ENCODE measurements around the gene C8G. TPM values are rescaled to one million over a fixed set of nuclear protein-coding genes. Genes with fewer than 3 reads are reported as not detected.

Gene C8G
- total RNA-seq, 1 donor from 2014 or later, result 1.6 TPM

DNA sequence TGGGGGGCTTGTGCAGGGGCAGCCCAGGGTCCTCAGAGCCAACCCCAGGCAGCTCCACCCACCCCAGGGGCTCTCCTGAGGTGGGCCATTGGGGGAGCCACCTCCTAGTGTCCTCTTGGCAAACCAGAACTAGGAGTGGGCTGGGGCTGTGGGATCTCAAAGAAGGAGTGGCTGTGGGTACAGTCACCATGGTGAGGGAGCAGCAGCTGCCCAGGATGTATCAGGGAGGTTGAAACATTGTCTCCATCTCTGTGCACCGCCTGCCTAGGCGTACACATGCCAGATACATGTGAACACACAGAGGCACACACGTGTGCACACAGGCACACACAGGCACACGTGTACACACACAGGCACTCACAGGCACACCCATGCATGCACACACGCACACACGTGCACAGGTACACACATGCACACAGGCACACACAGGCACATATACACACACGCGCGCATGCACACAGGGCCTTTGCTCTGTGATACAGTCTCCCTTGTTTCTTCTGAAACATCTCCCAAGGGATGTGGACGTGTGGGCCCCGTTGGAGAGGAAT is 17.7 kb downstream of the C8G start:
- Mint-ChIP-seq H3K27ac (ENCODE audit: unreplicated experiment) (no peak overlapping the region), H3K36me3 (ENCODE audit: low read depth, unreplicated experiment) (no peaks in the 10 kb centered on the region)
- FAIRE-seq, result no peak

GRCh38 chr9:136963341-136963740 is 18.3 kb downstream of the C8G start:
- DNase-seq (ENCODE audit: low read depth) (no peak), FAIRE-seq (no peak)
- H3K27ac Mint-ChIP-seq (ENCODE audit: unreplicated experiment), result no peak overlapping the region
- no peak for TF ChIP-seq EZH2 (IDR thresholded peaks at IDR 0.05; ENCODE audit: insufficient read depth, low read length)
- no peak for TF ChIP-seq CTCF (IDR thresholded peaks at IDR 0.05; ENCODE audit: insufficient read depth, low read depth, low read length)
- Histone ChIP-seq H3K9me3 (ENCODE audit: insufficient read depth, low read depth, low read length) (no peaks in the 10 kb centered on the region), H3K27ac (ENCODE audit: low read depth, low read length) (no peak overlapping the region), H3K79me2 (ENCODE audit: insufficient read depth, low read length) (no peaks in the 10 kb centered on the region), H2AFZ (ENCODE audit: low read depth, low read length) (no peak overlapping the region), H3K36me3 (ENCODE audit: insufficient read depth, low read length) (no peaks in the 10 kb centered on the region), H4K20me1 (ENCODE audit: insufficient read depth, low read length) (no peaks in the 10 kb centered on the region), H3K4me3 (ENCODE audit: insufficient read depth, low read depth, low read length) (no peak overlapping the region), H3K9ac (ENCODE audit: low read length) (no peak overlapping the region), H3K27me3 (ENCODE audit: insufficient read depth, low read length) (no peaks in the 10 kb centered on the region), H3K4me1 (ENCODE audit: insufficient read depth, low read length) (peaks cover 4% of the 10 kb centered on the region), H3K4me2 (ENCODE audit: low read length) (no peak overlapping the region)
- H3K4me3 Mint-ChIP-seq (ENCODE audit: unreplicated experiment), result no peak overlapping the region
- peaks cover 11% of the 10 kb centered on the region for H3K27me3 Mint-ChIP-seq (ENCODE audit: low read depth, unreplicated experiment)
- peaks cover 5% of the 10 kb centered on the region for H3K4me1 Mint-ChIP-seq (ENCODE audit: low read depth, unreplicated experiment)
- no peaks in the 10 kb centered on the region for H3K9me3 Mint-ChIP-seq (ENCODE audit: unreplicated experiment)
- no peaks in the 10 kb centered on the region for H3K36me3 Mint-ChIP-seq (ENCODE audit: low read depth, unreplicated experiment)

More for the DNA sequence above, 17.7 kb downstream of the C8G start:
- Mint-ChIP-seq H3K9me3 (ENCODE audit: unreplicated experiment) (no peaks in the 10 kb centered on the region), H3K4me1 (ENCODE audit: low read depth, unreplicated experiment) (peaks cover 5% of the 10 kb centered on the region), H3K4me3 (ENCODE audit: unreplicated experiment) (no peak overlapping the region), H3K27me3 (ENCODE audit: low read depth, unreplicated experiment) (peaks cover 12% of the 10 kb centered on the region)
- Histone ChIP-seq H3K4me1 (ENCODE audit: insufficient read depth, low read length) (peaks cover 4% of the 10 kb centered on the region), H3K4me3 (ENCODE audit: insufficient read depth, low read depth, low read length) (no peak overlapping the region), H3K9ac (ENCODE audit: low read length) (no peak overlapping the region), H3K27me3 (ENCODE audit: insufficient read depth, low read length) (no peaks in the 10 kb centered on the region), H3K9me3 (ENCODE audit: insufficient read depth, low read depth, low read length) (no peaks in the 10 kb centered on the region), H3K79me2 (ENCODE audit: insufficient read depth, low read length) (no peaks in the 10 kb centered on the region), H4K20me1 (ENCODE audit: insufficient read depth, low read length) (no peaks in the 10 kb centered on the region), H3K36me3 (ENCODE audit: insufficient read depth, low read length) (no peaks in the 10 kb centered on the region), H3K27ac (ENCODE audit: low read depth, low read length) (no peak overlapping the region), H2AFZ (ENCODE audit: low read depth, low read length) (no peak overlapping the region), H3K4me2 (ENCODE audit: low read length) (no peak overlapping the region)
- DNase-seq (ENCODE audit: low read depth), result no peak
- TF ChIP-seq CTCF (IDR thresholded peaks at IDR 0.05; ENCODE audit: insufficient read depth, low read depth, low read length), result no peak
- TF ChIP-seq EZH2 (IDR thresholded peaks at IDR 0.05; ENCODE audit: insufficient read depth, low read length), result no peak

DNA sequence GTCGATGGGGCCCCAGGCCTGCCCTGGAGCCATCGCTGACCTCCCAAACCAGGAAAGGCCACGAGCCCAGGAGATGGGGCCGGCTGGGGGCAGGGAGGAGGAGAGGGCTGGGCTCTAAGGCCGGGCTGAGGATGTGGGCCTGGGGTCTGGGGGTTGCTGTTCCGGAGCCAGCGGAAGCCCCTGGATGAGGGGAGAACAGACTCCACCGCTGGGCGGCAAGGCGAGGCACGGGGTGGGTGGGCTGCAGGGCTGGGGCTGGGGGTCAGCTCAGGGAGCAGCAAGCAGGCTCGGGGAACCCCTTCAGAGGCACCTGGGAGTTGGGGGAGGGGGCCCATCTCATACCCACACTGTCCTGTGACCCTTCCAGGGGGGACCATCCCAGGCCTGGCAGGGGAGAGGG is 18.7 kb downstream of the C8G start:
- Histone ChIP-seq H3K4me2 (ENCODE audit: low read length) (no peak overlapping the region), H4K20me1 (ENCODE audit: insufficient read depth, low read length) (no peaks in the 10 kb centered on the region), H3K27ac (ENCODE audit: low read depth, low read length) (no peak overlapping the region), H3K9ac (ENCODE audit: low read length) (no peak overlapping the region), H3K4me3 (ENCODE audit: insufficient read depth, low read depth, low read length) (no peak overlapping the region), H3K27me3 (ENCODE audit: insufficient read depth, low read length) (no peaks in the 10 kb centered on the region), H2AFZ (ENCODE audit: low read depth, low read length) (no peak overlapping the region), H3K36me3 (ENCODE audit: insufficient read depth, low read length) (no peaks in the 10 kb centered on the region), H3K79me2 (ENCODE audit: insufficient read depth, low read length) (no peaks in the 10 kb centered on the region), H3K9me3 (ENCODE audit: insufficient read depth, low read depth, low read length) (no peaks in the 10 kb centered on the region), H3K4me1 (ENCODE audit: insufficient read depth, low read length) (peaks cover 4% of the 10 kb centered on the region)
- Mint-ChIP-seq H3K36me3 (ENCODE audit: low read depth, unreplicated experiment) (no peaks in the 10 kb centered on the region), H3K27me3 (ENCODE audit: low read depth, unreplicated experiment) (peaks cover 11% of the 10 kb centered on the region), H3K9me3 (ENCODE audit: unreplicated experiment) (no peaks in the 10 kb centered on the region), H3K4me3 (ENCODE audit: unreplicated experiment) (no peak overlapping the region), H3K4me1 (ENCODE audit: low read depth, unreplicated experiment) (peaks cover 5% of the 10 kb centered on the region), H3K27ac (ENCODE audit: unreplicated experiment) (no peak overlapping the region)
- FAIRE-seq (no peak), DNase-seq (ENCODE audit: low read depth) (no peak)
- TF ChIP-seq EZH2 (IDR thresholded peaks at IDR 0.05; ENCODE audit: insufficient read depth, low read length) (no peak), CTCF (IDR thresholded peaks at IDR 0.05; ENCODE audit: insufficient read depth, low read depth, low read length) (no peak)
